HG03460 (cell line): ENCODE measurements around the gene ALG11.

Source experiments
- ATAC-seq: cut with Tn5 transposase; IDR thresholded peaks from one replicate; pipeline ENCODE4 v1.9.1; 2021; ENCODE audit not compliant: unreplicated experiment

ALG11 gene

GRCh38 chr13:51996641-51997040, 15.6 kb upstream of the ALG11 start:
- ATAC-seq, result no peak

- ATAC-seq, result no peak
Measured at GRCh38 chr13:51997186-51997585, 15.0 kb upstream of the ALG11 start.

- ATAC-seq, result no peak
Measured at GRCh38 chr13:51997641-51998330, 14.4 kb upstream of the ALG11 start.

- ATAC-seq, result no peak
Measured at GRCh38 chr13:51998723-51999509, 13.3 kb upstream of the ALG11 start.

GRCh38 chr13:51999510-51999911, 12.7 kb upstream of the ALG11 start:
- ATAC-seq, result no peak

GRCh38 chr13:51999921-52000320, 12.3 kb upstream of the ALG11 start:
- no peak for ATAC-seq

- ATAC-seq, result peak; percentile 83
Measured at GRCh38 chr13:52001120-52001731, 11.0 kb upstream of the ALG11 start.

GRCh38 chr13:52002361-52002760, 9.8 kb upstream of the ALG11 start:
- ATAC-seq, result no peak

- no peak for ATAC-seq
Measured at GRCh38 chr13:52003541-52003940, 8.7 kb upstream of the ALG11 start.

GRCh38 chr13:52004511-52005170, 7.6 kb upstream of the ALG11 start:
- no peak for ATAC-seq

GRCh38 chr13:52005841-52006522, 6.2 kb upstream of the ALG11 start:
- no peak for ATAC-seq

- ATAC-seq, result no peak
Measured at GRCh38 chr13:52006523-52007245, 5.5 kb upstream of the ALG11 start.

GRCh38 chr13:52009946-52010345, 2.3 kb upstream of the ALG11 start:
- no peak for ATAC-seq

- ATAC-seq, result no peak
Measured at GRCh38 chr13:52010890-52011631, 1.1 kb upstream of the ALG11 start, which contains the start of gene ATP7B. TSS of gene ATP7B (minus strand) at chr13:52011450. CDS start at chr13:52011337, 113 bp downstream.

GRCh38 chr13:52012512-52012836, 276 bp downstream of the ALG11 start:
- ATAC-seq, result no peak

- no peak for ATAC-seq
Measured at GRCh38 chr13:52016296-52016695, 4.1 kb downstream of the ALG11 start.

GRCh38 chr13:52020191-52020590, 8.0 kb downstream of the ALG11 start:
- ATAC-seq, result no peak

GRCh38 chr13:52022356-52022755, 10.2 kb downstream of the ALG11 start:
- ATAC-seq, result no peak

- no peak for ATAC-seq
Measured at GRCh38 chr13:52024481-52024880, 12.3 kb downstream of the ALG11 start, which contains the start of gene UTP14C. TSS of gene UTP14C (plus strand) at chr13:52024691. CDS start at chr13:52028805, 4,114 bp downstream.
